NCI-H1092 treated with DMSO at 0.1 percent for 48 hours (cell line): Measurements from ENCODE around the gene SNX30.
"Not testable (repeated sequence)": the region's sequence is repeated elsewhere in the genome, so short reads cannot be mapped to it uniquely, and the experiment has no call there.

Experiments used
- DNase-seq: peaks from one replicate; lab custom pipeline; 2025; lab: John Stamatoyannopoulos, UW

SNX30 gene, protein sequence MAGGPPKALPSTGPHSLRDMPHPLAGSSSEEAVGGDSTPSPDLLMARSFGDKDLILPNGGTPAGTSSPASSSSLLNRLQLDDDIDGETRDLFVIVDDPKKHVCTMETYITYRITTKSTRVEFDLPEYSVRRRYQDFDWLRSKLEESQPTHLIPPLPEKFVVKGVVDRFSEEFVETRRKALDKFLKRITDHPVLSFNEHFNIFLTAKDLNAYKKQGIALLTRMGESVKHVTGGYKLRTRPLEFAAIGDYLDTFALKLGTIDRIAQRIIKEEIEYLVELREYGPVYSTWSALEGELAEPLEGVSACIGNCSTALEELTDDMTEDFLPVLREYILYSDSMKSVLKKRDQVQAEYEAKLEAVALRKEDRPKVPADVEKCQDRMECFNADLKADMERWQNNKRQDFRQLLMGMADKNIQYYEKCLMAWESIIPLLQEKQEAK

DNA sequence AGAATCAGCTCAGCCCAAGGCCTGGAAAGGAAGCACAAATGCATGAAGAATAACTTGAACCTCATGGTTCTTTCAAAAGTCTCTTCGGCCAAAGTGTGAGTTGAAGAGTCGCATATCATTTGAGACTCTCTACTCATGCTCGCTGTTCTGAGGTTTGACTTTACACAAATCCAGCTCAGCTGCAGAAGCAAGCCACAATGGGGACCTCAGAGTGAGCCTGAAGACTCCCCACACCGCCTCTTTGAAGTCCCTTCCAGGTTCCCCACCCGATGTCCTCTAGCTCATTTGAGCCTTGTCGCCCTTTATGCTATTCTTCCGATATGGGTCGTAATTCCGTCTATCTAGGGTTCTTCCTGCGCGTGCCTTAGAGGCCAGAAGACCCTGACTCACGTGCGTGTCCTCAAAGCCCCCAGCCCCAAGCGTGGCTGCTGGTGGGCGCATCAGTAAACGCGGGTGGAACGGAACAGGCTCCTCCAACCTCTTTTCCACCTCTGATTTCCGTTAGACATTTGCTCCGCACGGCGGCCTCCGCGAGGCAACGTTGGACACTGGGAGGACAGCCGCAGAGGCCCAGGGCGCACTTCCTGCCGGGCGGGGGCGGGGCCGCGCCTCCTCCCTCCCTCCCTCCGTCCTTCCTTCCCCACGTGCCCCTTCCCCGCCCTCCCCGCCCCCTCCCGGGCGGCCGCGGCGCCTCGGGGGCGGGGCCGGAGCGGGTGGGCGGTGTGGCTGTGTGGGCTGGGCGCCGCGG lies at the start of gene SNX30:
Gene SNX30, plus strand, starts transcription at position 745 of the 748 bp plus-strand sequence. CDS start 242 bp downstream, outside the sequence.
- peak; percentile 77 for DNase-seq

DNA sequence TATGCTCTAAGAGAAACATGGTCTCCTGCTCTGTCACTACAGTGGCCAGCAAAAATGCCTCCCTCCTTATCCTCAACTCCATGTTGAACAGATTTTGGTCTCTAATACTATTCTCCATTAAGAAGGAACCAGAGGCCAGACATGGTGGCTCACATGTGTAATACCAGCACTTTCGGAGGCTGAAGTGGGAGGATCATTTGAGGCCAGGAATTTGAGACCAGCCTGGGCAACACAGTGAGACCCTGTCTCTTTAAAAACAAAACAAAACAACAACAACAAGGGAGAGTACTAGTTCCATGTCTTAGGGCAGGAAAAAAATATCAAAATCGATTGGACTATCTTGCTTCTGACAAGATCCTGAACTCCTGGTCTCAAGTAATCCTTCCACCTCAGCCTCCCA lies 47.3 kb upstream of the SNX30 start:
- DNase-seq = no peak

DNA sequence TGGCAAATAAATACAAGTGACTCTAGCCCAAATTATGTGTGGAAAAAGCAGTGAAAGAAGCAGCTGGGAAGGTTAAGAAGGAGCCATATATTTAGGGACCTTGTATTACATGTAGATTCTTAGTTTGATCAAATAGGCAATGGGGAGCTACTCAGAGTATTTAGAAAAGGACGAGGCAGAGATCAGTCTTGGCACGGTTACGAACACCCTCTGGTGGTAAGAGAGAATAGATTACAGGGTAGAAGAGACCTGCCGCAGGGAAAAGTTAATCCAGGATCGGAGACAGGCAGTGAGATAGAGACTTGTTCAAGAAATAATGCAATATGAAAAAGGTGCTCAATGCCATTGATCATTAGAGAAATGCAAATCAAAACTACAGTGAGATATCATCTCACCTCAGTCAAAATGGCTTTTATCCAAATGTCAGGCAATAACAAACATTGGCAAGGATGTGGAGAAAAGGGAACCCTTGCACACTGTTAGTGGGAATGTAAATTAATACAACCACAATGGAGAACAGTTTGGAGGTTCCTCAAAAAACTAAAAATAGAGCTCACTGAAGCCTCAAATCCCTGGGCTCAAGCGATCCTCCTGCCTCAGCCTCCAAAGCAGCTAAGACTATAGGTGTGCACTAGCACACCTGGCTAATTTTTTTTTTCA lies 44.7 kb upstream of the SNX30 start:
- DNase-seq = peak; percentile 49

DNA sequence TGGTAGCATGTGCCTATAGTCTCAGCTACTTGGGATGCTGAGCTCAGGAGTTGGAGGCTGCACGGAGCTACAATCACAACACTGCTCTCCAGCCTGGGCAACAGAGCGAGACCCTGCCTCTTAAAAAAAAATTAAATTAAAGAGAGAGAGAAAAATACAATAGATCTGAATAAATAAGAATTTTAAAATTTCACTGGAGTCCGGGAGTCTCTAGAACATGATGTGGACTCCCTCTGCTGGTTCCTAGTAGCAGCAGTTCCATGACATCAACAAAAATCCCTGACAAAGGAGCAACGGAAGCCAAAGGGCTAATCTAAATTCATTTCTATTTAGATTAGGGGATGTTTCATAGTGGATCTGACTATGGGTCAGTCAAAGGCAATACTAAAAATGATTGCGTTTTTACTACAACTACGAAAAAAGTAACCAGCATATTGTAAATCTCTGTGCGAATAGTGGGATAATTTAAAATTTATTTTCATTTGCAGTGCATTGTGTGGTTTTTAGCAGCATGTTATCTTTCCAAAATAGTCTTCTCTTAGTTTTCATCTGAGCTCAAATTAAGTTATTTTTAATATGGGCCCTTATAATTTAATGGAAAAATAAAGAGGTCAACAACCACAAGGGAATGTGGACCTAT lies 39.4 kb upstream of the SNX30 start:
- no peak for DNase-seq

DNA sequence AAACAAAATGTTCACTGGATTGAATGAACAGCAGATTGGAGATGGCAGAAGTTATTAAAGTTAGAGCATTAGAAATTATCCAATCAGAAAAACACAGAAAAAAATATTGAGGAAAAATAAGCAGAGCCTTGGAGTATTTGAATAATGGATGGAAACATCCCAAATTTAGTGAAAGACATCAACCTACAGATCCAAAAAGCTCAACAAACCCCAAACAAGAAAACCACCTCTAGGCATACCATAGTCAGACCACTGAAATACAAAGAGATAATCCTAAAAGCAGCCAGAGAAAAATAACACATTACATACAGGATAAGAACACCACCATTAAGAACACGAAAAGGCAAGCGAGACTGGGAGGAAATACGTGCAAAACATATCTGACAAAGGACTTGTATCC lies 37.9 kb upstream of the SNX30 start:
- no peak for DNase-seq

DNA sequence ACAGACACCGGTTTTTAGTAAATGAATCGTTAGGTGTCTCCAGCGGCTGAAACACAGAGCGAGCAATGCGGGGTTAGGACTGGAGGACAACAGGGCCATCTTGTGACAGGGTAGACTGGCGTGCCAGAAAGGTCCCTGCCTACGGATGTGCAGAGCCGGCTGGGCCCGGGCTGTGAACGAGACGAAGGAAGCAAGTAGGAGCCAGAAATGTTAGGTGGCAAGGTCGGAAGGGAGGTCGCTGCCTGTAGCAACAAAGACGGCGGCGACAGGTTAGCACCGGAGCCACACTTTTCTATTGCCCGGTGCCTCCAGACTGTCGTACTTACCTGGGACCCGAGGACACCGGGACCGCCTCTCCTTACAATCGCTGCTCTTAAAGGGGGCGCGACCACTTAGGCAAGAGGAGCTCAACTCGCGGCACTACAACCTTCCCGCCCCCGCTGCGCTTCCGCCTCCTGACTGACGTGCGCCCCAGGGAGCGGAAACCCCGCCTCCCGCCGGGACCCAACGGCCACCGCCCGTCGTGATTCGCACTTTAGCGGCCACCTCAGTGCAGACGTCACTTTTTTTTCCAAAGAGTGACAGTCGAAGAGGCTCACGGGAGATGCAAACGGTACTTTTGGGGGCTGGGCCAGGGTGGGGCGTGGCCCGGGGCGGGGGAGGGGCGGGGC lies 32.8 kb upstream of the SNX30 start, which contains the start of gene INIP:
Gene INIP, minus strand, starts transcription at position 457 of the 671 bp plus-strand sequence. CDS start 1,632 bp downstream, outside the sequence.
- DNase-seq = peak; percentile 97

DNA sequence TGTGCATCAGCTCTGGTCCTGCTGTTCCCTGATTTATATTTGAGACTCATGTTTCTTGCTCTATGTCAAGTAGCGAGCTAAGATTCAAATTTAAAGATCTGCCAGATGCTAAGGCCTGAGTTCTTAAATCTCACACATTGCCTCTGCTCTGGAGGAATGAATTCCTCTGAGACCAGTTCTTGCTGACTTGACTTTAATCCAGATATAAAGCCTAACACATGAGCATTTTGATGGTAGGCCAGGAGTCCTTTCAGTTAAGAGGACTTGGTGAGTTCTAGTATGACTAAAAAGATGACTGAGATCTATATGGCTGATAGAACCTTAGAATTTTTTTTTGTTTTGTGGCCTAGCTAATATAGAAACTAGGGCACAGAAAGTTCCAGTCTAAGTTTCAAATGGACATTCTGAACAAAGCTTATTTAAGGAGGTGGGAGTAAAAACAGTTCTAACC lies 31.3 kb upstream of the SNX30 start:
- no peak for DNase-seq

DNA sequence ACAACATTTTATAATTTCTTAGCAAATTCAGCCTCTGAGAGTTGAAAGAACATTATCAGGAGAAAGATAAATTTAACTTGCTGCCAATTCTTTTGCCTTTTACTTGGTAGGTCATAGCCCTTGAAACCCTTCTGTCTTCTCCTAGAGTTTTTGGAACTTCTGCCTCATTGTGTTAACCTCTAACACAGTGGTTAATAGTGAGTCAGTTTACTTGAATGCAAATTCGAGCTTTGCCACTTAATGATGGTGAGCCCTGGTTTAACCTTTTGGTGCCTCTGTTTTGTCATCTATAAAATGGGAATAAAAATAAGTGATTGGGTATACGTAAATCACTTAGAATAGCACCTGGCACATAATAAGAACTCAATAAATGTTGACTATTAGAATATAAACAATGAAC lies 30.9 kb upstream of the SNX30 start:
- DNase-seq = no peak

DNA sequence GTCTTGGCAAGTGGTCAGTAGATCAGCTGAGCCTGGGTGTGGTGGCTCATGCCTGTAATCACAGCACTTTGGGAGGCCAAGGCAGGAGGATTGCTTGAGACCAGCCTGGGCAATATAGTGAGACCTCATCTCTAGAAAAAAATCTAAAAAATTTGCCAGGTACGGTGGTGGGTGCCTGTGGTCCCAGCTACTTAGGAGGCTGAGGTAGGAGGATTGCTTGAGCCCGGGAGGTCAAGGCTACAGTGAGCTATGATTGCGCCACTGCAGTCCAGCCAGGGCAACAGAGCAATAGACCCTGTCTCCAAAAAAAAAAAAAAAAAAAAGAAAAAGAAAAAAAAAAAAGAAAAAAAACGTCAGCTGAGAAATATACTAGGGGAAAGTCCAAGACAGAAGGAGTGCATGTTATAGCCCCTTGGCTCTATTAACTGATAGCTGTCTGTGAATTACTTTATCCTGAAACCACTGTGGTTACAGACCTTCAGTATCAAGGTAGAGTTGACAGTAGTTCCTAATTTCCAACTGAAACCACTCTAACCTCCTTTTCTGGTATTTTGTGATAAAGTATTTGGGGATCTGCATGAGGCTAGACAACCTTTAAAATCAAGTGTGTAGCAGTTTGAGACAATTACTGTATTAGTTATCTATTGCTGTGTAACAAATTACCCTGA lies 30.3 kb upstream of the SNX30 start:
- no peak for DNase-seq

DNA sequence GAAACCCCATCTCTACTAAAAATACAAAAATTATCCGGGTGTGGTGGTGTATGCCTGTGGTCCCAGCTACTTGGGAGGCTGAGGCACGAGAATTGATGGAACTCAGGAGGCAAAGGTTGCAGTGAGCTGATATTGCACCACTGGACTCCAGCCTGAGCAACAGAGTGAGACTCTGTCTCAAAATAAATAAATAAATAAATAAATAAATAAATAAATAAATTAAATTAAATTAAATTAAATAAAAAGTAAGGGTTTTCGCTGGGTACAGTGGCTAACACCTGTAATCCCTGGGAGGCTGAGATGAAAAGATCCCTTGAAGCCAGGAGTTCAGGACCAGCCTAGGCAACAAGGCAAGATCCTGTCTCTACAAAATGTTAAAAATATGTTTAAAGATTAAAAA lies 27.8 kb upstream of the SNX30 start:
- not testable (repeated sequence) for DNase-seq

DNA sequence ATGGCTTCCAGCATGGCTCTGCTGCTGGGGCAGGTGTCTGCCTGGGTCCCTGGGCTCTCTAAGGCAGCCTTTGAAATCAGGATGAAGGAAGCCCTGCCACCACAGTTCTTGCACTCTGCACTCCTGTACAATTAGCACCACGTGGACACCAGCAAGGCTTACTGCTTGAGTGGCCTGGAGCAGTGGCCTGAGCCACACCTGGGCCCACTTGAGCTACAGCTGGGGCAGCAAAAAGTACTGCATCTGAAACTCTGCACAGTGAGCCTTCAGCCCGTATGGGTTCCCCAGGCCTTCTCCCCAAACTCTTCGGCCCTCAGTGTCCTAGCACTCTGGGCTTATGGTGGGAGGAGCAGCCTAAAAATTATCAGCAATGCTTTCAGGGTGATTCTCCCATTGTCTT lies 24.6 kb upstream of the SNX30 start:
- DNase-seq = no peak

DNA sequence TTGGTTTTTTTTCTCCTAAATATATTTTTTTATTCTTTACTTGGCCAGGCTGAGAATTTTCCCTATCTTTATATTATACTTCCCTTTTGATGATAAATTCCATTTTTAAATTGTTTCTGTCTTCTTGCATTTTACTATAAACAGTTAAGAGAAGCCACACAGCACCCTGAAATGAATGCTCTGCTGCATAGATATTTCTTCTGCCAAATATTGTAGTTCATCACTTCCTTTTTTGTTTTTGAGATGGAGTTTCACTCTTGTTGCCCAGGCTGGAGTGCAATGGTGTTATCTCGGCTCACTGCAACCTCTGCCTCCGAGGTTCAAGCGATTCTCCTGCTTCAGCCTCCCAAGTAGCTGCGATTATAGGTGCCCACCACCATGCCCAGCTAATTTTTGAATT lies 24.1 kb upstream of the SNX30 start:
- no peak for DNase-seq

DNA sequence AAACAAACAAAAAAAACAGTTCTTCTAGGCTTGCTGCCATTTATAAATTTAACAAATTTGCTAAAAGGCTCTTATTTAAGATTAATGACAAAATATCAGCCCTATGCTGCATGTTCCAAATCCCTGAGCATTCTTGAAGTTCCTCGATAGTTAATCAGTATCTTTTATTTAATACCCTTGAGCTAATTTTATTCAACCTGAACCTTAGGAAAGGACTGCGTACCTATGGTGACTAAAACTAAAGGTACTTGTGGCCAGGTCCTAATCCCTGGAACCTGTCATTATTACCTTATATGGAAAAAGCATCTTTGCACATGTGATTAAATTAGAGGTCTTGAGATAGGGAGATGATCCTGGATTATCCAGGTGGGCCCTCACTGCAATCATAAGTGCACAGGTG lies 22.2 kb upstream of the SNX30 start:
- no peak for DNase-seq

DNA sequence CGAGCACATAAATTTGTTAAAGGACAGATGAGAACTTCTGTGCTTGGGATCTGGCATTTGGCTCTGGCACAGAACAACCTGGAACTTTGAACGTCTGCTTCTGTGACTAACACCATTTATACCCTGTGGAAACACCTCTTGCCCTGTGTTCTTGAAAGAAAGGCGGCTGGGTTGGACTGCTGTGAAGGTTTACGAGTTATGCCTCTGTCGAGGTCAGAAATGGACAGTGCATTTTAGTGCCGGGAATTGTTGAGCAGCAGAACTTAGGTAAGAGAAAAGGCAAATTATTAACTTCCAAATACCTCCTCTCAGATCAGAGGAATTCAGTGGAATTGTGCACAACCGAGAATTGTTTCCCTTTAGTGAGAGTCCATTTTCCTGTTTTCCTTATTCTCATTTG lies 18.6 kb upstream of the SNX30 start:
- DNase-seq = no peak

DNA sequence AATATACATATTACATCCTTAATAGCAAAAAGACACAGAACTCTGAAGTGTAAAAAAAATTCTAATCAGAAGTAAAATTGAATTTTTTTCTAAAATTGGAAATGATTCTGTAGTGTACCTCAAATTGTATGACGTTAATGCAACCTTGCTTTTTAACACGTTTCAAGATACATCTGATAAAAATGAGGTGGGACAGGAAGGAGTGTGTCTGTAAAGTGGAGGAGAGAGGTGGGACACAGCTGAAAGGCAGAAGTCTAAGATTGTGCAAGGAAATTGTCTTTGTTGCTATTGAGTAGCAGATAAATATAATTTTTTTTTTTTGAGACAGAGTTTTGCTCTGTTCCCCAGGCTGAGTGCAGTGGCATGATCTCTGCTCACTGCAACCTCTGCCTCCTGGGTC lies 15.7 kb upstream of the SNX30 start:
- DNase-seq = no peak

DNA sequence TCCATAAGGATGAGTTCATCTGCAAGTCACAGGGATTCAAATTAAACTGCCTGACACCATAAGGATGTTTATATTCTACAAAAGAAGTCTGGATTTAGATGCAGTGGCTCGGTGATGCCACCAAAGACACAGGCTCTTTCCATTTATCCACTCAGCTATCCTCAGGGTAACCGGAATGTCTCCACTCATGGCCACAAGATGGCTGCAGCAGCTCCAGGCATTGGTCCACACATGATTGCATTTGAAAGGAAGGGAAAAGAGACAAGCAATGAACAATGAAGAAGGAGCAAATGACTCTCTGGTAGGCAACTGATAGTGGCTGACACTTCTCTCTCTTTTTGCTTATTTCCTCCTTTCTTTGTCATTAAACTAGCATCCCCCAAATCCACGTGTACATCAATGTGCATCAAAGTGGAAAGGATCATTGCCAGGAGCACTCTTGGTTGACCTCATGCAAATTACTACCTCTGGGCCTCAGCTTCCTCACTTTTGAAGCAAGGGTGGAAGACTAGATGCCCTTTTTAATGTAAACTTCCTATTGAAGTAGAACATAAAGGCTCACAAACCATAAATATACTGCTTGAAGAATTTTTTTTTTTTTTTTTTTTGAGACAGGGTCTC lies 7.2 kb upstream of the SNX30 start:
- DNase-seq = no peak

DNA sequence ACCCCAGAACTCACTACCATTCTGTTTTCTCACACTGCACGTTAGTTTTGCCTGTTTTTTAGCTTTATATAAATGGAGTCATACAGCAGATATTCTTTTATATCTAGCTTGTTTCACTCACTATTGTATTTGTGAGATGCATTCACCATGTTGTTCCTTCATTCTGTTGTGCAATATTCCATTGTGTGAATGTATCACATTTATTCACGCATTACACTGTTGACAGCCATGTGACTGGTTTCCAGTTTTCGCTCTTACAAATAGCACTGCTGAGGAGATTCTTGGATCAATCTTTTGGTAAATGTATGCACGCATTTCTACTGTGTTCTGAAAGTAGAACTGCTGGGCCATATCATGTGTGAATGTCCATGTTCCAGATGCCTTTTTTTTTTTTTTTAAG lies 6.4 kb upstream of the SNX30 start:
- no peak for DNase-seq

DNA sequence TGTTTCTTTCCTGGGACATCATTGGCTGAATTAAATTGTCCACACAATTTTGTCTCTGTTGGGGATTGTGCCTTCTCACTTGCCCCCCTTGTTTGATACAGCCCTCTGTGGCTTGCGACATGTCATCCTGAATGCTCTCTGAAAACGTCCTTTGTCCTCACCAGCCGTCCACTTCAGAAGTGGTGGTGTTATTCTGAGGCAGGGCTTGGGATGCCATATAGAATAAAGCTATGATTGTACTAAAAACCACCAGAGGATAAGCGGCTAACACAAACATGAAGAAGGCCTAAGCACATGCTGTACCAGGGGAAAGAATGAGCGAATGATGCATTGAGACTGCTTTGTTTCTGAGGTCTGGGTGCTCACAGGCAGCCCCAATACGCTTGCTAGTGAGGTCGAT lies 3.5 kb upstream of the SNX30 start:
- DNase-seq = no peak

DNA sequence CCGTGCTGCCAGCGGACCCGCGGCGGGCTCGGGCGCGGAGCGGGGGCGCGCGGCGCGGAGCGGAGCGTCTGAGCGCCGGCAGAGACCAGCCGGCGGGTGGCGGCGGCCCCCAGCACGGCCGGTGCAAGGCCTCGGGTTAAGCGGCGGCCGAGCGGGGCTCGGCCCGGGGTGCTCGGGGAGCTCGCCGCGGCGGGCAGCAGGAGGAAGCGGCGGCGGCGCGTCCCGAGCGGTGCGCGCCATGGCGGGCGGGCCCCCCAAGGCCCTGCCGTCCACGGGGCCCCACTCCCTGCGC lies 150 bp downstream of the SNX30 start:
- no peak for DNase-seq

DNA sequence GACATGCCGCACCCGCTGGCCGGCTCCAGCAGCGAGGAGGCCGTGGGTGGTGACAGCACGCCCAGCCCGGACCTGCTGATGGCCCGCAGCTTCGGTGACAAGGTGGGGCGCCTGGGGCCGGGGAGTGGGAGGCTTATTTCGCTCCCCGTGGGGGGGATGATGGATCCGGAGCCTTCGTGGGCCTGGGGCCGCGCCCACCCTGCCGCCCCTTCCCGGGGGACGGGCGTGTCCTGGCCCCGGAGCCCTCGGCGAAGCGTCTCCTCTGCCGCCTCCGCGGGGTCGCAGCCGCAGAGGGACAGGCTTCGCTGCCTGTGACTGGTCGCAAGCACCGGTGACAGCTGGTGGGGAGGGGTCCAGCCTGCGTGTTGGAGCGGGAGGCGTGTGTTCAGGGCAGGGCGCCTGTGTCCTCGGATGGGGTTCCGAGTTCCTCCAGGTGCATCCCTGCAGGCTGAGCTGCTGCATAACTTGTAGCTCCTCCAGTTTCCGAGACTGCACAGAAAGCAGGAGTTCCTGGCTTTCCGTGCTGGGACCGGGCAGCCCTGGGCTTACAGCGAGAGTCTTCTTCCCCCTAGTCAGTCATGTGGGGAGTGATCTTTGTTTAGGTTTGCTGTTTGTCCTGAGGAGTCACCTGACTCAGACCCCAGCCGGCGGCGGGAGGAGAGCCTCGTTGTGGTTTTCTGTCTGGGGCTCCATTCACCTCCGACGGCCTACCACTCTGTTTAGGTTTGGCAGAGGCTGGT lies 666 bp downstream of the SNX30 start:
- DNase-seq = peak; percentile 47
